CD4-positive, alpha-beta T cell treated with Interleukin-21 for 1 hour (primary cell): ENCODE results near the gene SEMA3C.

Experiments used
- DNase-seq: peaks from one replicate; pipeline ENCODE4 v3.0.0-alpha.2; 2020

Gene SEMA3C

GRCh38 chr7:80847027-80847426 is 71.8 kb downstream of the SEMA3C start:
- DNase-seq, result no peak

DNA sequence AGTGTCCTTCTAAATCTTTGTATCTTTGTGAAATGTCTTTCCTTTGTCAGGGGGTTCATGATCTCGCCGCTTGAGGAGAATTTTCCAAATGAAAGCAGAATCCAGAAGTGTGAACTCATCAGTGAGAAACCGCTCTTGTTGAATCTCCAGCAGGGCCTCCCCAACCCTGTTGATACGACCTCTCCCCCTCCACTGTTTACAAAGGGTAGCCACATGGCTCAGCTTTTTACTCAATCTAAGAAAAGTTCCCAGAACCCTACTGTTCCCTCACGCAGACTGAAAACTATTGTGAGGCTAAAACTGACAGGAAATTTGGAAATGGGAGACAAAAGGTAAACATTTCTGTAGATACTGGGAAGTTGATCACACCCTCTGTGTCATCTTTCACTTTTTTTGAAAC is 73.9 kb downstream of the SEMA3C start:
- DNase-seq, result no peak

DNA sequence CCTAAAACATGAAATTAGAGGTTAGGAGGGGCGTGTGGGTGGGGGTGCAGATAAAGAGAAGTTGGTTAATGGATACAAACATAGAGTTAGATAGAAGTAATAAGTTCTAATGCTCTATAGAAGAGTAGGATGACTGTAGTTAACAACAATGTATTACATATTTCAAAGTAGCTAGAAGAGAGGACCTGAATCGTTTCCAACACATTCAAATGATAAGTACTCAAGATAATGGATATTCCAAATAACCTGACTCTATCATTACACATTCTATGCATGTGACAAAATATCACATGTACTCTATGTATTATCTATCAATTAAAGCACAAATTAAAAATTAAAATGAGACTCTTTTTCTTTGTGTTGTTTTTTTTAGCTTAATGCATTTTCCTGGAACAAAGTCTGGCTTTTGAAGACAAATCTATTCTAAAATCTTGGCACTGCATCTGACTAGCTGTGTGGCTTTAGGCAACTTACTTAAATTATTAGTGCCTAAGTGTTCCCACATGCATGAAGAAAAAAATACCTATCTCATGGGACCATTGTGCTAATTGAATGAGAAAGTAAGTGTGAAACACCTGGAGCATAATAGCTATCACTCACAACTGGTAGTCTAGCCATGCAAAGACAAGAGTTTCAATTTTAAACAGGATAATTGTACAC is 75.7 kb downstream of the SEMA3C start:
- no peak for DNase-seq

GRCh38 chr7:80842022-80842790 is 76.6 kb downstream of the SEMA3C start:
- DNase-seq, result no peak

GRCh38 chr7:80841423-80841955 is 77.4 kb downstream of the SEMA3C start:
- DNase-seq, result no peak

DNA sequence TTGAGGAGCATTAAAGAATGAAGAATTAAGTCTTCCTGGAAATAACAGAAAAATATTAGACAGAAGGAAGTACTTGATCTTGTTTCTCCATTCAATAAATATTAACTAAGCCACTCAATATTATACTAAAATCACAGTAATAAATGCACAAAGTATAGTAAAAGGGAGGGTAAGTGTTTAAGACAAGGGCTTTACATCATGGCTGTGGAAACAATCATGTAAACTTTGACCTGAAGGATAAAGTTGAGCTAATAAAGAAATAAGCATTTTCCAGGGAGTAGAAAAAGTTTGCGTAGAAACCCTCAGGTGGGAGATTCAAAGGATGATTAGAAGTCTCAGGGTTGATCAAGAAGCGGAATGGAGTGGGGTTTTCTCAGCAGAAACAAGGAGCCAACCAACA is 78.2 kb downstream of the SEMA3C start:
- no peak for DNase-seq

GRCh38 chr7:80839855-80840254 is 79.0 kb downstream of the SEMA3C start:
- DNase-seq, result no peak

- no peak for DNase-seq
These were observed 80.2 kb downstream of the SEMA3C start for GRCh38 chr7:80838643-80839042.

DNA sequence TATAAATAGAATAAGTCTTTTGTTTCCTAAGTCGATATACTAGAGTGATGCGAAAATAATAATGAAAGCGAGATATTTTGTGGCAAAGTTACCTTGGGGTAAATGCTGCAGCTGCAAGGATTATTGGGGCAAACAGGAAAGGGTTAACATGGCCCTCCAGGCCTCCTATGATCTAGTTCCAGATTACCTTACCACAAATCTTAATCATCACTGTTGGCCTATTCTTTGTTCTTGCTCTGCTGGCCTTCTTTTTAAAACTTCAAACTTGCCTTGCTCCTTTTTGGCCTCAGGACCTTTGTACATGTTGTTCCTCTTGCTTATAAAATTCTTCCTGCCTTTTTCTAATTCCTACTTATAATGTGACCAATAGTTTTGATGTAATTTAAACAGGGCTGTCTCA is 81.5 kb downstream of the SEMA3C start:
- DNase-seq, result no peak

DNA sequence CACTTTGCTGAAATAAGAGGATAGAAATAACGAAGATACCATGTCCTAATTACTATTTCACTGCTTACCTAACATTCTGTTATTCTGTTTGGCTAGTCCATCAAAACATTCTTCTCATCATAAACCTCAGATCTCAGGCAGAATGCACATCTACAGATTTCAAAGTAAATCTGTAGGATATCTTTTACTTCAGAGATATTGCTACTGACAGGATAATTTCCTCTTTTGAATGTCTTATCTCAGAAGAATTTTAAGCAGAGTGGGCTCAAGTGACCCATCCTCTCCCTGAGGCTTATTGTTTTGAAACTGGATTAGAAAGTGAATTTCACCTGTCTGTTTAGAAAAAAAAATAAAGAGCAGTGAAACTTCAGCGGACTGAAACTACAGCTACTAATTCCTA is 83.6 kb downstream of the SEMA3C start:
- DNase-seq, result no peak

GRCh38 chr7:80833289-80834268 is 85.3 kb downstream of the SEMA3C start:
- no peak for DNase-seq

DNA sequence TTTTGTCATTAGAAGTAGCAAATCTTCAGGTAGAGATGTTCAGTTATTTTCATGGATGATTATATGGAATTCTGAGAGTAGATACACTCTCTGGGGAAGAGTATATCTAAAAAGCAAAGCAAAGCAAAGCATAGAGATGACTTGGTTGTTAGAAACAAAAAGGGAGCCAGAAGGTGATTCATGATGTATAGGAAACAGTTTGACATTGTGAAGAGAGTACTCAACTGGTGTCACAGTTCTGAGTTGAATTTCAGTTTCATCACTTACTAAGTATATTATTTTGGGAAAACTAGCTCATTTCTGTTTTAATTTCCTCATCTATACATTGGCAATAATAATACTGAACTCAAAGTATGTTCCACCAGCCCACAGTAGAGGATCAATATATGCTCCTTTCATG is 86.8 kb downstream of the SEMA3C start:
- DNase-seq, result no peak

DNA sequence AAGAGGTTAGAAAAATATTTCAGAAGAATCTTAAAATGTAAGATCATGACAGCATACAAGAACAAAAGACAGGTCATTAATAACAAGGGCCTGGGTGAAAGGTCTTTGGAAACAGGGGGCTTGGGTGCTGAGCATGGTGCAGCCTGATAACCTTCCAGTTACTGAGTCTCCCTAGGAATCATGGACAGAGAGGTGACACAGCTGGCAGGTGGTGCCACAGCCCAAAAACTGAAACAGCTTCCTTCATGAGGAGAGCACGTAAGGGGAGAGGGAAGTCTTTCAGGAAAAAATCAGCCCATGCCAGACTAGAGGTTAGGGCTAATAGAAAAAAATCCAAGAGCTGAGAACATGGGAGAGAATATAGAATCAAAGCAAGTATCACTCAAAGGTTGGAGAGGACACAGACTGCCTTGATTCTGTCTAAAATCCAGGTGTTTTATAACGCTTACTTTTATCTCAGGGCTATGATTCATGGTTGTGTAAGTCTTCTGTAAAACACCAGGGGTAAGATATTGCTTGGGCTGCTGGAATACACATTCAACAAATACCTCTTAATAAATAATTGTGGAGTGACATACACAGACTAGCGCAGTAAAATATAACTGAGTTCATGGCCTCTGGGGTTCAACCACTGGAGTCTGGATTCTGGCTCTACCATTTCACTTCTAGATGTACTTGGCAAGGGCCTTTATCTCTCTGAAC is 88.1 kb downstream of the SEMA3C start:
- DNase-seq, result no peak

- DNase-seq, result no peak
These were observed 88.8 kb downstream of the SEMA3C start for GRCh38 chr7:80830010-80830409.

GRCh38 chr7:80829527-80829926 is 89.3 kb downstream of the SEMA3C start:
- DNase-seq, result no peak

DNA sequence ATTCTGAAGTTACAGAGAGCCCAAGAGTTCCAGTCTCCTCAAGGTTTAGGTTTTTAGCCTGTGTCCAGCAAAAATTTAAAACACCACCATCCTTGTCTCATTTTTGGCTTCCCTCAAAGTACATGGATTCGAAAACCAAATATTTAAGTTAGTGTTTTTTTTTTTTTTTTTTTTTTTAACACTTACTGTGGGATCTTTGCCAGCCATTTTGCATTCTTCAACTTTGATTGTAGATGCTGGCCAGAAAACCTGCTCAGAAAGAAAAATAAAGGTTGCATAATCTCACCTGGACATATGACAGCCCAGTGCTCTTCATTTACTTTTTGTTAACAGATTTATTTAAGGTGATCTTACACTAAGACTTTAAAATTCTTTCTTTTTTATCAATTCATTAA is 91.6 kb downstream of the SEMA3C start:
- DNase-seq, result no peak

DNA sequence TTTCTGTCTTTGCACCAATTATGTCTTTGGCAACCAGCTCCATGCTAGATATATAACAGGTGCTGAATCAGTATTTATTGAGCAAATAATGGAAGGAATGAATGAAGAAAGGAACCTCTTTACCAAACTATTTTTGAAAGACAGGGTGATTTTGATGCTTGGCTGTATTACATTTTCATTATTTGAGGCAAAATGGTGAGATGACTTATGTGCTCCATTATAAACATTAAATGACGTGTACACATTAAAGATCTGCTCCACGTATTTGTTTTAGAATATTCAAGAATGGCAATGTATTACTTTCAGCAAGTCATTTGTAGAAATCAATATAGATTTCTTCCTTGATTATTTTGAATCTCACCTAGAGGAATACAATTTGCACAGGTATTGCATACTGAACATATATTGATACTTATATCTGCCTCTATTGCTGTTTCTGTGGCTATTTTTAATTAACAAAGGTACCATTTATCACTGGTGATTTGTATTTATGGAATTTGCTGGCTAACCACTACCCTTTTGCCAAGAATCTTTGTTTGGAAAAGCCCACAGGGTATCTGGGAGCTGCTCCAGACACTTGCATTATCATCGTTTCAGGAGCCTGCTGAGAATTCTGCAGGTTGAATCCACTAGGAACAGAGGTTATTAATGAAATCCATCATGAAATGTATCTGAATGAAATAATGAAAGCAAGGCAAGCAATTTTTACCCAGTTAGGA is 92.2 kb downstream of the SEMA3C start:
- no peak for DNase-seq

DNA sequence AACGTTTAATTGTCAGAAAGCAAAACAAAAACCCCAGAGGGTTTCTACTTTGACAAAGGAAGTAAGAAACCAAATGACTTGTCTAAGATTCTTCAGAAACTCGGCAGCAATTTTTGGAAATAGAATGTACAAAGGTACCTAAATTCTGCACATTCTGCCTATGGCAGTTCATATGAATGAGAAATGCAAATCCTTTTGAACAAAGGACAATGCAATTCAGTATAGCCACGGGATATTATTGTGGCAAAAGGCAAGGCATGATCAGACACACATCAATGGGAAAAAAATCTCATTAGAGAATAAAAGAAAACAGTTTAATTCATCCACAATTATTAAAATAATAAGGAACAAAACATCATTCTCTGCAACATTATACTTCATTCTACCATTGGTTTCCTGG is 93.4 kb downstream of the SEMA3C start:
- DNase-seq, result no peak

DNA sequence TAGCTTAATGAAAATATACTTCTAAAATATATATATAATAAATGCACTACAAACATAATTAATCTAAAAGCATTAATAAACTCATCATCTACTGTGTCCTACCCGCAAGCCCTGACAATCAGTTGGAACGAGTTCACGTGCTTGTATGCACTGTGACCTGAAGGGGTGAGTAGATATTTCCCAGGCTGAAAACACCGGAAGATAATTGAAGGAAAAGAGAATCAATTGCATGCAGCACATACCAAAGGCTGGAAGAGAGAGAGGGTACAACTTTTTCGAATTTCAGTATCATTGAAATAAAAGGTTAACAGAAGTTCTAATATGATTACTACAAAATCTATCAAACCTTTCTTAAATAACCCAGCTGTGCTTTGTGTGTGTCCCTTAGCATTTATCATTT is 94.6 kb downstream of the SEMA3C start:
- no peak for DNase-seq

DNA sequence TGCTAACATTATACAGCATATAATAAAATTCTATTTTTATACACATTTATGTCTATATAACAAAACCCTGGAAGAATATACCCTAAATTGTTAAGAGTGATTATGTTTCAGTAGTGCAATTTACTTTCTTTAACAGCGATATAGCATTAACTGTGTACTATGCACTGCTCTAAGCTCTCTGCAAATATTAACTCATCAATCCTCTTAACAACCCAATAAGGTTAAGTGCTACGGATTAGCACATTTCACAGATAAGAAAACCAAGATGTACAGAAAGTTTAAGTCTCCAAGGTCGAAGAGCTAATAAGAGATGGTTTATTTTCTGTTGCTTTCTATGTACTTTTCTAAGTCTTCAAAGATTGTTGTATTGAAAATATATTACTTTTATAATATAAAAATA is 95.8 kb downstream of the SEMA3C start:
- no peak for DNase-seq

DNA sequence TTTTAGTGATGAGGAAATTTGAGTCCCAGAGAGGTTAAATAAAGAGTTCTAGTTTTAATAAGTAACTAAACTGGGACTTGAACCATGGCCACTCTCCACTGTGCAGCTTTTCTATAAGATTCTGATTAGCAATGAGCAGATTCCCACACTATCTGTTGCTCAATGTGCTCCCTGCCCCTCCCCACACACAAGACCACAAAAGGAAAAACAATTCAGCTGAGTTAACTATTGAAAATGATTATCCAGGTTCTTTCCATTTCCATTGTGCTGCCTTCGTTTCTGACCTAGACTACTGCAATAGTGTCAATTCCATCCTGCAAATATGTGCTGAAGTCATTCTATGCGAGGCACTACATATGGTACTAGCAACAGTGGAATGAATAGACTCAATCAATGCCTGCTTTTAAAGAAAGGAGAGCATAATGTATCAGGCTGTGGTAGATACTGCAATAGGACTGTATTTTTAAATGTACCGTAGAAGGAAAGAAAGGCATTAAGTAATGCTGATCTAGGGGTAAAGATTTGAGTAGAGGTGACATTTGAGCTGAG is 97.0 kb downstream of the SEMA3C start:
- DNase-seq, result no peak

DNA sequence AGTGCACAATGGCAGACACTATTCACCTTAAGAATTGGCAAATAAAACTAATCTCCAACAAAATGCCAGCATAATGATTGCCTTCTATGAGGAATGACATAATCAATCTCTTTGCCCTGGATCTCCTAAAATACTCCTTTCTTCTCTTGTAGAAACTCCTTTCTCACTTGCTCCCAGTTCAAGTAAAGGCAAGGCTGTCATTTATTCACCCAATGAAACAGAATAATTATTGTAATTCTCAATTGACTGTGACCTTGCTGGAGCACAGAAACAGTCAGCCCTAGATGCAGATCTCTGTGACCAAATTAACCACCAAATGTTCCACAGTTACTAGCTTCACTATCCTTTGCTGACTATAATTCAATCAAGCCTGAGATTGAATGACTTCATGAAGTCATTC is 99.3 kb downstream of the SEMA3C start:
- DNase-seq, result no peak
